ENCODE results near the gene ARHGAP15.

ARHGAP15 gene

DNA sequence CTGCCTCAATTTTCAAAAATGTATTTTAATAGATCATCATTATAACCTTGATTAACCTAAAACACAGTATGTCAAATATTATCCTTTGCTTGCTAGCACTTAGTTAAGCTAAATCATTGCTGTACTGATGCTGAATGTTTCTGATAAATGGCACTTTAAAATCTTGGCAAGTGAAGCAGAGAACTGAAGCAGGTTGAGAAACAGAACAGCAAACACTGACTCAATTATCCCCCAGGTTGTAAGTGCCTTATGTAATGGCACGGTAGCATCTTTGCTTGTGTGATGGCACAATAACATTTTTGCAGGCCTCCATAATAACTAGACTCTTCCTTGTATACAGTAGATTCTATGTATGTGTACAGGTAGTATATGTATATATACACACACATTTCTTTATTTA is 33.8 kb downstream of the ARHGAP15 start:
- TF ChIP-seq, protein P1, sequence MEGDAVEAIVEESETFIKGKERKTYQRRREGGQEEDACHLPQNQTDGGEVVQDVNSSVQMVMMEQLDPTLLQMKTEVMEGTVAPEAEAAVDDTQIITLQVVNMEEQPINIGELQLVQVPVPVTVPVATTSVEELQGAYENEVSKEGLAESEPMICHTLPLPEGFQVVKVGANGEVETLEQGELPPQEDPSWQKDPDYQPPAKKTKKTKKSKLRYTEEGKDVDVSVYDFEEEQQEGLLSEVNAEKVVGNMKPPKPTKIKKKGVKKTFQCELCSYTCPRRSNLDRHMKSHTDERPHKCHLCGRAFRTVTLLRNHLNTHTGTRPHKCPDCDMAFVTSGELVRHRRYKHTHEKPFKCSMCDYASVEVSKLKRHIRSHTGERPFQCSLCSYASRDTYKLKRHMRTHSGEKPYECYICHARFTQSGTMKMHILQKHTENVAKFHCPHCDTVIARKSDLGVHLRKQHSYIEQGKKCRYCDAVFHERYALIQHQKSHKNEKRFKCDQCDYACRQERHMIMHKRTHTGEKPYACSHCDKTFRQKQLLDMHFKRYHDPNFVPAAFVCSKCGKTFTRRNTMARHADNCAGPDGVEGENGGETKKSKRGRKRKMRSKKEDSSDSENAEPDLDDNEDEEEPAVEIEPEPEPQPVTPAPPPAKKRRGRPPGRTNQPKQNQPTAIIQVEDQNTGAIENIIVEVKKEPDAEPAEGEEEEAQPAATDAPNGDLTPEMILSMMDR (IDR thresholded peaks at IDR 0.05; ENCODE audit: insufficient read depth, low read depth, low read length, missing control alignments): no peak
- H3K4me3 ChIP-seq (ENCODE audit: low read depth, low read length): no peak overlapping the region
- DNase-seq (ENCODE audit: low read depth): no peak

DNA sequence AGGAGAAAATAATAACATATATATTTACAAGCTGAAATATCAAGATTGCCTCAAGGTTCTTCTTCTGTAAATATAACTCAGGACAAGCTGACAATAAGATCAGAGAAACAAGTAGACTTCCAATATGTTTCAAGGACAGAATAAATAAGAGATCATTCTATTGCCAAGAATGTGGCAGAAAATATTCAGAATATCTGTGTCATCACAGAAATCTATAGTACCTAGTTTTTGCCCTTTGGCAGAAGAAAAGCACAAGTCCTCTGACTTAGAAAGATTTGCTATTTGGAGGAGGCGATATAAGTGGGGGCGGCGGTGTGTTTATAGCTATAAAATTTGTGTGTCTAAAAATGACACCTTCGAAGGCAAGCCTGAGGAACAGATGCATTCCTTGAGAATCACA is 34.3 kb downstream of the ARHGAP15 start:
- no peak for DNase-seq (ENCODE audit: low read depth)
- no peak overlapping the region for H3K4me3 ChIP-seq (ENCODE audit: low read depth, low read length)
- TF ChIP-seq, protein P1 (IDR thresholded peaks at IDR 0.05; ENCODE audit: insufficient read depth, low read depth, low read length, missing control alignments): no peak

DNA sequence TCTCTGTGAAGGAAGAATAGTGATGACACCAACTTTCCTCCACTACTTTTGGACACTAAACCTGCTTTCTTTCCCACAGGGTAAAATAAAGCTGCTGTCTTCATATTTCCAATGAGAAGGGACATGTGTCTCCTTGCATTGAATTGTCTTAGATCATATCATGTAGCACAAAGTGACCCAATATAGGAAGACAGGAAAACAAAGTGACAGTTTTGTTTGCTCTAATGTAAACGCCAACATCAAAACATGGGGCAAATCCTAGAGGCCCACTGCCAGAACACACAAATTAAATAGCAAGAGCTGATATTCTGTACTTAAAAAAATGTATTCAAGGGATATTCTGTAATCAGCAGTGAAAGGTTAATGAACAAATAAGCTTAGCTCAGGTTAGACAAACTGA is 36.1 kb downstream of the ARHGAP15 start:
- TF ChIP-seq, protein P1 (IDR thresholded peaks at IDR 0.05; ENCODE audit: insufficient read depth, low read depth, low read length, missing control alignments): no peak
- no peak for DNase-seq (ENCODE audit: low read depth)
- H3K4me3 ChIP-seq (ENCODE audit: low read depth, low read length): no peak overlapping the region

DNA sequence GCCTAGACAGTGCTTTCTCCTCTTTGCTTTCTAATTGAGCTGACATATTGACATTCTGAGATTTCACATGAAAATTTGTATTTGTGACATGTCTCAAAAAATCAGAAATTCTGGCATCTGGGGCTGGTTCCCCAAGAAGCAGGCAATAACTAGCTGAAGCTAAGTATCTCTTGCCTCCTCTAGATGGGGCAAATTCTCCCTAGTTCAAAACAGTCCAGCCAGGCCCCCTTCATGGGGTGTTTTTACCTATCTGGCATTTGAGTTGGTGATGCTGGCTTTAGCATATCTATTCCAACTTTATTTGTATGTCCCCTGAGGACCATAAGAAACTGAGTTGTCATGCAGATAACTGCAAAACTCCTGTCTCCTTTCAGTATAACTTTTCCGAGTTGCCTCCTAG is 39.9 kb downstream of the ARHGAP15 start:
- no peak for DNase-seq (ENCODE audit: low read depth)
- TF ChIP-seq, protein P1 (IDR thresholded peaks at IDR 0.05; ENCODE audit: insufficient read depth, low read depth, low read length, missing control alignments): no peak
- H3K4me3 ChIP-seq (ENCODE audit: low read depth, low read length): no peak overlapping the region

DNA sequence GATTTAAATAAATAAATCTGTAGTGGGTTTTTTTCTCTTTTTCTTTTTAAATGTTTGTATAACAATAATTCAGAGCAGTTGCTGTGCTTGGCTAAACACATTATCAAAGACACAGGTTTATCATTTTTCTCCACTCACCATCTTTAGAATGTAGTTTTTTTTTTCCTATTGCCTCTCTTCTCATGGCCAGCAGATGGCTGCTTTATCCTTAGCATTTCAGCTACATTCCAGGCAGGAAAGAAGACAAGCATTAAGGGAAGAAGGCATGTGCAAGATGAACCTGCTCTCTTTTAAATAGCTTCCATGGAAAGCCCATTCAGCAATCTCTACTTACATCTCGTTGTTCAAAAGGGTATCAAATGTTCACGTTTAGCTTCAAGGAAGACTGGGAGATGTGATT is 42.6 kb downstream of the ARHGAP15 start:
- TF ChIP-seq, protein P1 (IDR thresholded peaks at IDR 0.05; ENCODE audit: insufficient read depth, low read depth, low read length, missing control alignments): no peak
- no peak overlapping the region for H3K4me3 ChIP-seq (ENCODE audit: low read depth, low read length)
- no peak for DNase-seq (ENCODE audit: low read depth)

DNA sequence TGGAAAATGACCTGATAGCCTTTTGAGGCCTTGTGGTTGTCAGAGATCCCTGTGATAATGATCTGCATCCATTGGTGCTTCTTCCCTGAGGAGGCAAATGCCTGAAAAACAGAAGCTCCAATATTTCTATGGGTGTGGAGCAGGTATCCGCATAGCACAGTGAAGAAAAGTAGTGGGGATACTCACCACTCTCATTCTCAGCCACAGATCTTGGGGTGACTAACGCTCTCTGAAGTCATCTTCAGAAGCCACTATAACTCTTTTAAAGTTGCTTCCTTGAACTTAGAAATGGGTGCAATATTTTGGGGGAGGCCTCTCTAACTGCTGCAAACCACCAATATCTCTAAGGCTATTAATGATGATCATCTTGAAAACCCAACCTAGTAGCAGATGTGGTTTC is 46.2 kb downstream of the ARHGAP15 start:
- no peak overlapping the region for H3K4me3 ChIP-seq (ENCODE audit: low read depth, low read length)
- TF ChIP-seq, protein P1 (IDR thresholded peaks at IDR 0.05; ENCODE audit: insufficient read depth, low read depth, low read length, missing control alignments): no peak

DNA sequence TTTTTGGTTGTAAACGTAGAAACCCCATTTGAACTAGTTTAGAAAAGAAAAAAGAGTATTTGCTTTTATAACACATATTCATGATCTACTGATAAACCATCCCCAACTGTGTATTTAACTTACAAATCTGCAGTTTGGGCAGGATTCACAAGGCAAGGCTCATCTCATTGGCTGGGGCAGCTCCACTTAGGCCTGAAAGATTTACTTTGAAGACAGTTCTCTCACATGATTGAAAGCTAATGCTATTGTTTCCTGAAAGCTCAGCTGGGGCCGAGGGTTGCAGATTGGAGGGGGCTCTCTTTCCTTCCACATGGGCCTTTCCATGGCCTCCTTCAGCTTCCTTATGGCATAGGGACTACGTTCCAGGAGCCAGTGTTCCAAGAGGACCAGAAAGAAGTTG is 47.4 kb downstream of the ARHGAP15 start:
- H3K4me3 ChIP-seq (ENCODE audit: low read depth, low read length): peak overlapping the region; percentile 40
- peak; percentile 15 for DNase-seq (ENCODE audit: low read depth)
- TF ChIP-seq, protein P1 (IDR thresholded peaks at IDR 0.05; ENCODE audit: insufficient read depth, low read depth, low read length, missing control alignments): no peak

More for the DNA sequence above, 46.2 kb downstream of the ARHGAP15 start:
- no peak for DNase-seq (ENCODE audit: low read depth)
